Testis (tissue), 3 donors: ENCODE measurements around the gene EXOC4. TPM values are rescaled to one million over a fixed set of nuclear protein-coding genes. Genes with fewer than 3 reads are reported as not detected.
"Not testable (repeated sequence)": the region's sequence is repeated elsewhere in the genome, so short reads cannot be mapped to it uniquely, and the experiment has no call there.

Experiments used
- DNase-seq: peaks from one replicate; pipeline ENCODE4 v3.0.0-alpha.2; 2019
- H3K27ac ChIP-seq, 2 donors: fragments of 200-600 bp; sonication (generic); one replicate each; pipeline ENCODE4 v1.5.1; 2019
- H3K27me3 ChIP-seq: fragments of 200-600 bp; sonication (generic); one replicate; pipeline ENCODE4 v1.5.1; 2019
- H3K36me3 ChIP-seq: fragments of 200-600 bp; sonication (generic); one replicate; pipeline ENCODE4 v1.5.1; 2017; ENCODE audit warnings: low read depth; ENCODE audit errors: missing control alignments
- H3K4me1 ChIP-seq: fragments of 200-600 bp; sonication (generic); one replicate; pipeline ENCODE4 v1.5.1; 2019
- H3K4me3 ChIP-seq, 2 donors: fragments of 200-600 bp; sonication (generic); one replicate each; pipeline ENCODE4 v1.5.1; 2017 to 2019
- H3K9me3 ChIP-seq: fragments of 200-600 bp; sonication (generic); one replicate; pipeline ENCODE4 v1.5.1; 2017
- POLR2A ChIP-seq: fragments of 450-650 bp; IDR thresholded peaks from one replicate; pipeline ENCODE4 v1.6.1; 2017; ENCODE audit warnings: antibody characterized with exemption, mild to moderate bottlenecking, moderate library complexity
- WGBS, 2 donors: methylation state at CpG; one replicate each; pipeline ENCODE4 v1.1.5; 2018; 5-methylcytosine and 5-hydroxymethylcytosine counted together
- intact Hi-C: fragments of 100-400 bp; cut with DNase I; formaldehyde crosslinking; loops from one replicate; pipeline ENCODE4 v1.15.1; 2023; ENCODE audit warnings: low total_unique reads
- polyA plus RNA-seq: library from polyadenylated mRNA; stranded (reverse); fragments of 350-450 nt; fragmentation: Illumina TruSeq; extraction: RNeasy Lipid Tissue Mini Kit (QIAGEN cat#74804); gene quantifications from one replicate; pipeline ENCODE4 v1.2.3, GENCODE V29; 2014; ENCODE audit warnings: low read depth, low replicate concordance; ENCODE audit not compliant: insufficient read depth
- total RNA-seq, 2 donors: library from RNA; depleted of rRNA; stranded (reverse); fragments of >200 nt; gene quantifications; one replicate each; pipeline ENCODE4 v1.2.3, GENCODE V29; 2016
- TF ChIP-seq, protein P1 (sequence below), 3 experiments: fragments of 450-650 bp in 2 of 3; fragments of 200-600 bp in 1 of 3; sonication (generic) in 1 of 3; IDR thresholded peaks; one replicate each; pipeline ENCODE4 v1.5.1; 2016 to 2019; ENCODE audit warnings: antibody characterized with exemption in 3 of 3, mild to moderate bottlenecking in 2 of 3, moderate library complexity in 1 of 3

The EXOC4 gene
- total and polyA plus RNA-seq, 3 donors from 2014 or later: 47.4 to 169 (median 142) TPM

DNA sequence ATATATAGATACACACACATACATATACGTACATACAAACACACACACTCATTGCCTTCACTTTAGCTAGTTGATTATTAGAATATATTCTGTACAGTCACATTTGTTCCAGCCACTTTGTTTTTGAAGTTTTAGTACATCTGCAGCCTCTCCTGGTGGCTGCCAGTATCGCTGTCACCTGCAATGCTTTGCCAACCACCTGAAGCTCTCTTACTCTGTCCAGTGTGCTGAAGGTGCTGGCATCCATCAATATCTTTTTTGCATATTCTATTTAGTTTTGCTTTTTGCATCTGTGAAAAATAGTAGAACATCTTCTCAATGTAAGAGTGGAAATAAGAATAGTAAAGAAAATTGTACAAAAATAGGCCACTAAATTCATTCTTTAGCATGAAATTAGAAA, 388.6 kb downstream of the EXOC4 start:
- DNase-seq: no peak
- H3K4me3 ChIP-seq: no peak overlapping the region
- no peak overlapping the region for H3K27ac ChIP-seq
- no peaks in the 10 kb centered on the region for H3K4me1 ChIP-seq
- intact Hi-C loops: no loop called here
- WGBS, 2 donors: 92 to 95% methylated on average over 2 of the region's 2 CpGs
- no peaks in the 10 kb centered on the region for H3K9me3 ChIP-seq
- TF ChIP-seq, protein P1, sequence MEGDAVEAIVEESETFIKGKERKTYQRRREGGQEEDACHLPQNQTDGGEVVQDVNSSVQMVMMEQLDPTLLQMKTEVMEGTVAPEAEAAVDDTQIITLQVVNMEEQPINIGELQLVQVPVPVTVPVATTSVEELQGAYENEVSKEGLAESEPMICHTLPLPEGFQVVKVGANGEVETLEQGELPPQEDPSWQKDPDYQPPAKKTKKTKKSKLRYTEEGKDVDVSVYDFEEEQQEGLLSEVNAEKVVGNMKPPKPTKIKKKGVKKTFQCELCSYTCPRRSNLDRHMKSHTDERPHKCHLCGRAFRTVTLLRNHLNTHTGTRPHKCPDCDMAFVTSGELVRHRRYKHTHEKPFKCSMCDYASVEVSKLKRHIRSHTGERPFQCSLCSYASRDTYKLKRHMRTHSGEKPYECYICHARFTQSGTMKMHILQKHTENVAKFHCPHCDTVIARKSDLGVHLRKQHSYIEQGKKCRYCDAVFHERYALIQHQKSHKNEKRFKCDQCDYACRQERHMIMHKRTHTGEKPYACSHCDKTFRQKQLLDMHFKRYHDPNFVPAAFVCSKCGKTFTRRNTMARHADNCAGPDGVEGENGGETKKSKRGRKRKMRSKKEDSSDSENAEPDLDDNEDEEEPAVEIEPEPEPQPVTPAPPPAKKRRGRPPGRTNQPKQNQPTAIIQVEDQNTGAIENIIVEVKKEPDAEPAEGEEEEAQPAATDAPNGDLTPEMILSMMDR (IDR thresholded peaks at IDR 0.05): no peak
- TF ChIP-seq POLR2A: no peak
- H3K36me3 ChIP-seq: no peaks in the 10 kb centered on the region
- no peaks in the 10 kb centered on the region for H3K27me3 ChIP-seq

DNA sequence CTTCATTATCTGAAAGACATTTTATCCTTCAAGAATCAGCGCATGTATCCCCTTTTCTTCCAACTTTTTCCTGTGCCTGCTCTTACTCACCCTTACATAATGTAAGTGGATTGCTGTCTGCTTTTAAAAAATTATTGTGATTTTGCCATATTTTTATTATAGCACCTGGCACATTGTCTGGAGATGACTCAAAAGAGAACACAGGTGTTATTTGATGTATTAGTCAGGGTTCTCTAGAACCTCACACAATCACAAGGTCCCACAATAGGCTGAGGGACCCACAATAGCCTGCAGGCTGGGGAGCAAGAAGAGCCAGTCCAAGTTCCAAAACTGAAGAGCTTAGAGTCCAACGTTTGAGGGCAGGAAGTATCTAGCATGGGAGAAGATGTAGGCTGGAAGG, 390.0 kb downstream of the EXOC4 start:
- intact Hi-C loops: no loop called here
- Histone ChIP-seq H3K27ac (no peak overlapping the region), H3K36me3 (no peaks in the 10 kb centered on the region), H3K4me1 (no peaks in the 10 kb centered on the region), H3K9me3 (no peaks in the 10 kb centered on the region), H3K4me3 (no peak overlapping the region), H3K27me3 (no peaks in the 10 kb centered on the region)
- TF ChIP-seq, protein P1 (IDR thresholded peaks at IDR 0.05): no peak
- no peak for DNase-seq
- WGBS, 2 donors: 87 to 93% methylated on average over 2 of the region's 2 CpGs

- 84 to 93% methylated on average over 5 of the region's 5 CpGs for WGBS, 2 donors
- H3K4me1 ChIP-seq, H3K27ac ChIP-seq, H3K9me3 ChIP-seq, DNase-seq, intact Hi-C loops, H3K4me3 ChIP-seq, H3K36me3 ChIP-seq, H3K27me3 ChIP-seq: not testable (repeated sequence)
These were observed 390.8 kb downstream of the EXOC4 start for GRCh38 chr7:133643652-133644051.

DNA sequence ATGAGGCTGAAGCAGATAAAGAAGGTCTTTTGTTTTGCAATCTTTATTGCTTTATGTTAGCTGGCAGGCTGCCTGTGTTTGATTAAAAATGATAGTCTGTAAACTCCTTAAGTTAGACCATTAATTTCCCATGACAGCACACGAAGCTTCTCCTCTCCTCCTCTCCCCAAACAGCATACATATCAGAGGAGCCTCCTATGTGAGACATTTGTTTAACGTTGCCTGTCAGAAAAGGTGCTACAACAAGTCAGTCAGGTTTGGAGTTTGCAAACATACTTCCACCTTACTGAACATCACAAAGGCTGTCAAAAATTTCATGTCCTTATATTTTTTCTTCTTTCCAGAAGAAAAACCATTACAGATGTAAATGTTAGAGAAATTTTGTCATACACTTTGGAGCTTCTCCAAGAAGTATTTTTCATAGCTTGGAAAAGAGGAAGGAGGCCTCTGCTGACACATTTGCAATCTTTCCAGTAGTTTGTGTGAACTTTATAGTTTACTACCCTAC, 393.1 kb downstream of the EXOC4 start:
- Histone ChIP-seq H3K36me3 (no peaks in the 10 kb centered on the region), H3K9me3 (no peaks in the 10 kb centered on the region), H3K4me3 (no peak overlapping the region), H3K4me1 (no peaks in the 10 kb centered on the region), H3K27ac (no peak overlapping the region), H3K27me3 (no peaks in the 10 kb centered on the region)
- intact Hi-C loops: no loop called here
- WGBS, 2 donors: 39 to 40% methylated on average over 2 of the region's 2 CpGs
- no peak for TF ChIP-seq POLR2A
- TF ChIP-seq, protein P1 (IDR thresholded peaks at IDR 0.05): no peak
- DNase-seq: no peak

DNA sequence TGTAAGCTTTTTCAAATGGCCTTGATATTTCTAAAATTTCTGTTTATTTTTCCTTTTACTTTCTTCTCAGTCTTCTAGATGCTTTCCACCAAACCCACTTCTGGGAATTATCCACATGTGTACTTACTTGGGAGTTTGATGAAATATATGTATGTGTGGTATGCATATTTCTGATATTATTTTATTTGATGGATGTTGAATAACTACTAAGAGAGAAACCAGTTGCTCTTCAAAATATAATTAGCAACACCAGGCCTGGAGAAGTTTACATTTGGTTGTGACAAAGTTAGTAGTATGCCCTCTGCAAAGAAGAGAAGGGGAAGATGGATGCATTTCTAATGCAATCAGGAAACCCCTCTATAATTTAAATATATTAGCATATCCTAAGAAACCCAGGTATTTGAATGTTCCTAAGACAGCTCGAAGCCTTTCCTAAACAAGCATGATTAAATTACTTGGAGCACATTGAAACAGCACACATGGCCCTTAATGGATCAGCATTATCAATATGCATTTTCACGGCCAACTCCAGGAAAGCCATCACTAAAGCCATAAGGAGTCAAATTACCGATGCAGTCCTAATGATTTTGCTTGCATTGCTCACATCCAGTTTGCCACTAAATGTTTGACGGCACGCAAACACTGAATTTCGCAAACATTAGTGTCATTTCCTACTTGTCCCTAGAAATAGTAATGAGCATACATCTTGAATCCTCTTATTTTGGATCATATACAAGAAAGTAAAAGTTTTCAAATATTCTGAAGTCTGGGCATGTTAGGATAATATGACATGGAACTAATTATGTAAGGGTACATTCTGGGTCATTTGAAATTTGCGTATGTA, 393.8 kb downstream of the EXOC4 start:
- 89 to 91% methylated on average over 7 of the region's 7 CpGs for WGBS, 2 donors
- Histone ChIP-seq H3K4me1 (no peaks in the 10 kb centered on the region), H3K27me3 (no peaks in the 10 kb centered on the region), H3K36me3 (no peaks in the 10 kb centered on the region), H3K4me3 (no peak overlapping the region), H3K9me3 (no peaks in the 10 kb centered on the region), H3K27ac (no peak overlapping the region)
- intact Hi-C loops: no loop called here
- TF ChIP-seq, protein P1 (IDR thresholded peaks at IDR 0.05): no peak
- TF ChIP-seq POLR2A: no peak
- DNase-seq: no peak
